GM18867 (cell line): Measurements from ENCODE around the gene DTD2.

Source experiments
- ATAC-seq: cut with Tn5 transposase; IDR thresholded peaks from one replicate; pipeline ENCODE4 v1.9.1; 2021; ENCODE audit warnings: mild to moderate bottlenecking, moderate library complexity; ENCODE audit not compliant: unreplicated experiment

DTD2 gene

DNA sequence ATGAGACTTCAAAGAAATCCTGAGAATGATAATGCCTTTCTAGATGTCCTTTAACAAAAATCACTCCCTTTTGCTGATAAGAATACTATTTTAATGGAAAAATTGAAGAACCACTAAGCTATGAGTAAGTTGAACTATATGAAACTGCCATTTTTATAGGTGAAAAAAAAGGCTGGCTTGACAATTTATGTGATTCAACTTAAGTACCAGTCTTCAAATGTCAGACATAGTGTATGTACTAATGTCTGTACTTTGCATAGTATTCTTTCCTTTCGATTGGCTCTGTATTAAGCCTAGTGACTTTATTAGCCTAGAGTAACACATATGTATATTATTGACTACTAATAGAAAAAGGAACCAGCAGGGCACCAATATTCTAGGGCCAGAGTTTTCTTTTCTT, 48.9 kb downstream of the DTD2 start:
- ATAC-seq: no peak

DNA sequence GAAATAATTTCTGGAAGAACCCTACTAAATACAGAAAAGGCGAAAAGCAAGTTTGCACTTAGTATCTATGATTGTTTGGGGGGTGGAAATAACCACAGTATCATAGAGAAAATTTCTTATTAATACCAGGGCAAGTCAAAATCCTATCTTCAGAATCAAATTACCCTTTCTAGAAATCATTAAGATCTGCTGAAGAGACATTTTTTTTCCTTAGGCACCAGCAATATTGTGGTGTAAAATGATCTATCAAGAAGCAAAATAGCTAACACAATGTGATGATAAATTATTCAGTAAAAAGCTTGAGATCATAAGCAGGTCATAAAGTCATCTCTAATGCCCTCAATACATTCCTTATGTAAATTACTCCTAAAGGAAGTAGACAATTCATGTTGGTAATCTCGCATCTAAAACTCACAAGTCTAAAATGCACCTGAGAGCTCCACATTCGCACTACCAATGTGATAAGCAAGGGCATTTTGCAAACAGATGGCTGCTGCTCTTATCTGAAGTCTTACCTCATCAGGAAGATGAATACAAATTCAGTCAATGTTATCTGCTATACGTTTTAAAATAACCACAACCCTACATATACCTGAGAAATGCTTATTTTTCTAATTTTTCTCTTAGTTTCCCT, 51.6 kb downstream of the DTD2 start:
- ATAC-seq: no peak

DNA sequence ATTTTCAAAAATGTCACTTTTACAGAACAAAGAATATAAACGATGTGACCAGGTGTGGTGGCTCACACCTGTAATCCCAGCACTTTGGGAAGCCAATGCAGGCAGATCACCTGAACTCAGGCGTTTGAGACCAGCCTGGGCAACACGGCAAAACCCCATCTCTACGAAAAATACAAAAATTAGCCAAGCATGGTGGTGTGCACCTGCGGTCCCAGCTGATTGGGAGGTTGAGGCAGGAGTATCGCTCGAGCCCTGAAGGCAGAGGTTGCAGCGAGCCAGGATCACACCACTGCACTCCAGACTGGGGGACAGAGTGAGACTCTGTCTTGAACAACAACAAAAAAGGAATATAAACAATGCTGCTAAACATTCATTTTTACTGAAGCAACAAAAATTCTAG, 52.2 kb downstream of the DTD2 start:
- ATAC-seq: no peak

DNA sequence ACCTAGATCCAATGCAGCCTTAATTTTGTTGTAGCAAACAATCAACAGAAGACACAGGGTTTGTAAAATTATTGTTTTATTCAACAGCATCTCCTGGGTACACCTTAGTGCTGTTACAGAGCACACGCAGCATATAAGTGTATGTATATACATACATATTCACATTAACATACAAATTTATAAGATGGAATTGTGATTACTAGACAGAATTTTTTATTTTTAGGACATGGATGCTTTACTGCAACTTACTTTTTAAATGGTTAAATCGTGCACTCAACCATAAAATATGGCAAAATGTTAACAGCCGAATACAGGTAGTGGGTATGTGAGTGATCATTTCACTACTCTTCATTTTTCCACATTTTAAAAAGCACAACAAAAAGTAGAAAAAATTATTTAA, 53.6 kb downstream of the DTD2 start:
- no peak for ATAC-seq

DNA sequence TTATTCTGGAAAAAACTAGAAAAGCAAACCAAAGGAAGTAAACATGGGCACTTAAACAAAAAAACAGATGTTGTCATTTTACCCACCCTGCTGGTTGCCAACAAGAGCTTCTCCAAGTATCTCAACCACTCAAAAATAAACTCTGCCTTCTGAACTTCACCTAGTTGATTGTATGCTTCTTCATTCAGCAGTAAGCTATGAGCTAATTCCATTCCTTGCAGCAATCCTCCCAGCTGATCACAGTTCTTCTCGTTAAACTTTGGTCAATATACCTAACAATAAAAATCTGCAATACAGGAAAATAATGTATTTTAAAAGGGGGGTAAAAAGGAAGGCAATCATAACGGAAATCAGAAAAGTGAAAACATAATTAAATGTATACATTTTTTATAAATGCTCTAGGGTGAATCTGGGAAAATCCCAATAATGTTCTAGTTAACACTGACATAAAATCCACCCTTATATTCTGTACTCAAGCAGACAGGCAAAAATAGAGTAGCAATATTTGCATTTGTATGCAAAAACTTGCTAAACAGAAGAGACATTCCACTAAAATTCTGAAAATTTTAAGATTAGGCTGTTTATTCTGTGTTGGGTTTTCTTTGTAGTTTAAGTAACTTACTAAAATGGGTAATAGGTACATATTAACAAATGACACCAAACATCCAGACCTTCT, 54.4 kb downstream of the DTD2 start:
- no peak for ATAC-seq

DNA sequence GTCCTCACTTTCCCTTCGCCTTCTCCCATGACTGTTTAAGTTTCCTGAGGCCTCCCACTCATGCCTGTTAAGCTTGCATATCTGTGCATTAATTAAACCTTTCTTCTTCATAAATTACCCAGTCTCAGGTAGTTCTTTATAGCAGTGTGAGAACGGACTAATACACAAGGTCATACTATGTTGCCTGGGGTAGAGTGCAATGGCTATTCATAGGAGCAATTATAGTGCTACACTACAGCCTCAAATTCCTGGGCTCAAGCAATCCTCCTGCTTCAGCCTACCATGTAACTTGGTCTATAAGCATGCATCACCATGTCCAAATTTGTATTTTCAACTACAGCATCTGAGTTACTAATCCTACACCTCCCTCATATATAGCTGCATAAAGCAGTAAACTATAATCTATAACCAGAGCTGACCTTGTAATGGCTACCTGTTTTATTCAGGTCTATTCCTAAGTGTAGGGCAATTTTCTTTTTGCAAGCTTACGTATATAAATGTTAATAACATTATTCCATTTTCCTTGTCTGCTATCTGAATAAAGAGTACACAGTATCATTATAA, 55.9 kb downstream of the DTD2 start:
- no peak for ATAC-seq

DNA sequence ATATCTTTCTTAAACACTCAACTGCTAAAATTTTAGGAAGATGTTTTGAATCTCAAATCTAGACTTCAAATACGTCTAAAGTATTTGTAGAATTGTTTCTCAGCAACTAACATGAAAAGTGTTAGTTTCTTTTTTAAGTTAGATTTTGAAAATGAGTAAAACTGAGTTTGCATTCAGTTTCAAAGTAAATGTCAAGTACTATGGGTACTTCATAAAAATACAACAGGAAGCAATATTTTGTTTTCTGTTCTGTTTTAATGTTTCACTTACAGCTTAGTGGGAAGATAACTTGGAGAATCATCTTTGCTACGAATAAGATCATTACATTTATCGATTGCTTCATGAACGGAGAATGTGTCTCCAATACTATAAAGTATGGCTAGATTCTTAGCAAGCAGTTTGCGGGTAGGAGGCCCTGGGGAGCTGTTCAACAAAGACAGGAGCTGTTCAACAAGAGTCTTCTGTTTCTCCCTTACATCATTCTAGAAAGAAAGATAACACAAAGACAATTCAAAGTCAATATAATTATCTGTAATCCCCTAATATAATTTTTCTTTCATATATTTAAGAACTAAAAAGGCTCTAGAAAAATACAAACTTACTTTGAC, 57.2 kb downstream of the DTD2 start:
- peak; percentile 85 for ATAC-seq
